Stimulated activated CD4-positive, alpha-beta T cell treated with anti-CD3 and anti-CD28 coated beads, Interleukin-2, amount 100 ng/mL, for 4 hours (primary cell): ENCODE results near the gene MICOS13.

Experiments used
- DNase-seq: peaks from one replicate; pipeline ENCODE4 v3.0.0-alpha.2; 2020; ENCODE audit warnings: low read depth

The MICOS13 gene

DNA sequence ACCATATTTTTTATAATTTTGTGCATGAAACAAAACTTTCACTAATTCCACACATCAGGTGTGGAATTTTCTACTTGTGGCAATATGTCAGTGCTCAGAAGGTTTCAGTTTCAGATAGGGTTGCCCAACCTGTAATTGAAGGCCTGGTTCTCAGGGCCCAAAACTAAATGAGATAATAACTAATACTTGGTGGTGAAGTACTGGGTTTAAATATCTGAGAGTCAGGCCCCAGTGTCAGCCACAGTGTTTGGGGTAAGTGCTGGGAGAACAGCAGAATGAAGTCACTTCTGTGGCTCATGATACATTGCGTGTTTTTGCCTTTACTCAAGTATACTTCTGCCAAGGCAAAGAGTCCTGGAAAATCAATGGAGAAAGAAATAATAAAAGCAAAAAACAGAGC, 51.9 kb downstream of the MICOS13 start:
- no peak for DNase-seq
